Effector CD4-positive, alpha-beta T cell (primary cell): ENCODE measurements around the gene SYNGR3.
"Not testable (repeated sequence)": the region's sequence is repeated elsewhere in the genome, so short reads cannot be mapped to it uniquely, and the experiment has no call there.

ENCODE experiments used
- DNase-seq: peaks from one replicate; pipeline ENCODE4 v3.0.0-alpha.2; 2020

Gene SYNGR3

DNA sequence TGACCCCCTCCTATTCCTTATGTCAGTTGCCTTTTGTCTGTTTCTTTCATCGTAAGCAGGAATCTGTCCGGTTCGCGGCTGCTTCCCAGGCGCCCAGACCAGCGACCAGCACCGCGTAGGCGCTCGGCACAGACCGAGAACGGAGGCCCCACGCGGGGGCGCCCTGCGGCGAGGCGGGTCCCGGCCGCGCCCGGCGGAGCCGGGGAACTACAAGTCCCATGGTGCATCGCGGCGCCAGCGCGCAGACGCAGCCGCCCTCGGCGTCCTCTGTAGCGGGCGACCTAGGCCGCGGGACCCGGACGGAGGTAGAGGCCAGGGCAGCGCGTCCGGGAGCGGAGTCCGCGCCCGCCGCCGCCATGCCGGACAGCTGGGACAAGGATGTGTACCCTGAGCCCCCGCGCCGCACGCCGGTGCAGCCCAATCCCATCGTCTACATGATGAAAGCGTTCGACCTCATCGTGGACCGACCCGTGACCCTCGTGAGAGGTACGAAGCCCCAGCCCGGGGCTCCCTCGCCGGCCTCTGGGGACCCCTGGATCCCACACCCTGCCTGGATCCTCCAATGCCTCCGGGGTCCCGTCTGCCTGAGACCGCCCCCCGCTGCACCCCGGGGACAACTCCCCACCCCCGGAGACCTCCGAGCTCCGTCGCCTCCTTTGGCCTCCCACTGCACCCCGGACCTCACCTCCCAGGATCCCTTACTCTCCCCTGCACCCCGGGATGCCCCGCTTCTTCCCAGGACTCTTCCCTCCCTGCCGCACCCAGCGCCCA, 30.3 kb upstream of the SYNGR3 start, which contains the start of gene NDUFB10:
Gene NDUFB10 (plus strand): TSS at position 270 of the 771 bp plus-strand sequence. CDS start 87 bp downstream, at position 357.
- peak; percentile 88 for DNase-seq

- no peak for DNase-seq
Measured at GRCh38 chr16:1960665-1961630, 28.8 kb upstream of the SYNGR3 start.

DNA sequence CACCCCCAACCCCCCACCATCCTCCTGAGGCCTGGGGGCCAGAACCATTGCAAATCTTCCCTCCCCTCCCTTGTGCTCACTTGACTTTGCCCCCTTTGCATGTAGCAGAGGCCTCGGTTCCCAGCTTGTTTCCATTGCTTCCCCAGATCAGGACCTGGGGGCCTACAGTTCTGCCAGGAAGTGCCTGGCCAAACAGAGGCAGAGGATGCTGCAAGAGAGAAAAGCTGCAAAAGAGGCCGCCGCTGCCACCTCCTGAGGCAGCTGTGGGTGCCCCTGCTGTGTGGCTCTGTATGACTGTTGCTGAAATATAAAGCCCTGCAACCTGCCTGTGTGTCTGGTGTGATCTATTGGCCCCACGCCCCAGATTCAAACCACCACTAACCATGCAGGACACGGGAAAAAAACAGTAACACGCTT, 28.1 kb upstream of the SYNGR3 start:
- no peak for DNase-seq

DNA sequence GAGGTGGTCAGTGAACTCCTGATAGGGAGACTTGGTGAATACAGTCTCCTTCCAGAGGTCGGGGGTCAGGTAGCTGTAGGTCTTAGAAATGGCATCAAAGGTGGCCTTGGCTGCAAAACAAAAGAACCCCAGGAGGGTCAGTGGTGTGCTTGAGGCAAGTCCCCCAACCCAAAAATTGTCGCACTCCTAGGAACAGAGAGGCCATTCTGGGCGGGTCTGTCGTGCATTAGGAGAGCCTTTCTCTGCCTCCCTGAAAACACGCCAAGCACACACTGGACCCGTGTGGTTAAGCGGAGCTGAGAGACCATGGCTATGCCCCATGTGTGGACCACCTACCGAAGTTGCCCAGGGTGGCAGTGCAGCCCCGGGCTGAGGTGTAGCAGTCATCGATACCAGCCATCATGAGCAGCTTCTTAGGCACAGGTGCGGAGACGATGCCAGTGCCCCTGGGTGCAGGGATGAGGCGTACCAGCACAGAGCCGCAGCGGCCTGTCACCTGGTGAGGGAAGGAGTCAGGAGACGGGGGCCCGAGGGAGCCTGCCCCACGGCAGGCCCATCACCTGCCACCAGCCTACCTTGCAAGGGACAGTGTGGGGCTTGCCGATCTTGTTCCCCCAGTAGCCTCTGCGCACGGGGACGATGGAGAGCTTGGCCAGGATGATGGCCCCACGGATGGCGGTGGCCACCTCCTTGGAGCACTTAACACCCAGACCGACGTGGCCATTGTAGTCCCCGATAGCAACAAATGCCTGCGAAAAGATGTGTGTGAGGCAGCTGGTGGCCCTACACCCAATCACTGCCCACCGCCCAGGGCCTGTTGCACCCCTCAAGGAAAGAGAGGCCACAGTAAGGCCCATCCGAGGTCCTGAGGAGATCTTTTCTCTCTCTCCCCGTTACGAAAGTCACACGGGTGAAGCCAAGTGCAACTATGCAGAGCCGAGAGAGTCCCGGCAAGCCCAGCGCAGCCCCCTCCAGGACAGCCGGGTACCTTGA, 27.3 kb upstream of the SYNGR3 start:
- not testable (repeated sequence) for DNase-seq

GRCh38 chr16:1963806-1964505, 25.8 kb upstream of the SYNGR3 start:
- DNase-seq: peak; percentile 34

DNA sequence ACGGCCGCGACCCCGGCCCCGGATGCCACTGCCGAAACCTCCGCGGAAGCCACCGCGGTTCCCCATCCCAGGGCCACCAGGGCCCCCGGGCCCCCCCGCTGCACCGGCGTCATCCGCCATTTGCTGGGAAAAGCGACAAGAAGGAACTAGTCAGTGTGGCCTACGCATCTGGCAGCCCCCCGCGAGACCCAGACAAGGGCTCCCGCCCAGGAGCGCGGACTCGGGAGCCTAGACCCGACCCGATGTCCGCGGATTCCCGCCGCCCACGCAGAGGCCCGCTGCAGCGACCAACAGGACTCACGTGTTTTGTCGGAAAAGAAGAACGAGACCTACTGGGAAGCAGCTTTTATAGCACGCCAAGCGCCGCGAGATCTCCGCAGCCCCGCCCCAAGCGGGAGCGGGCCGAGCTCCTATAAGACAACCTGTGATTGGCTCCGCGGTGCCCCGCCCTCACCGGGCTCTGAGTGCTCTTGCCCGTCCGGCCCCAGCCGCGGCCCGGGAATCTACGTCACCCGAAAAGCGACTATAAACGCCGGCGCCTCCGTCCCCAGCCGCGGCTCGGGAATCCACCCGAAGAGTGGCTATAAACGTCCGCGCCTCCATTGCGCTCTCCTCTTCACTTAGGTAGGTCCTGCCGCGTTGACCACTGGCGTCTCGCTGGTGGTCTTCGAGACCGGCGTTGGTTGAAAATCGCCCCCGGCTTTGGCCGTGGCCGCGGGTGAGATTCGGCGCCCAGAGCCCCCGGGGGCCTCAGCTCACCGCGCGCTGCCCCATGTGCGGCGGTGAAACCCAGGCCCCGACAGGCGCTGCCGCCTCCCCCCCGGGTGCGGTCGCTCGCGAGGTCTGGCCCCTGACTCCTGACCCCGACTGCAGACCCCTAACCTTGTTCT, 25.0 kb upstream of the SYNGR3 start, which contains the start of gene RPS2:
Gene RPS2 (minus strand): TSS at position 321 of the 890 bp plus-strand sequence. CDS start 201 bp downstream, at position 120.
- peak; percentile 100 for DNase-seq

DNA sequence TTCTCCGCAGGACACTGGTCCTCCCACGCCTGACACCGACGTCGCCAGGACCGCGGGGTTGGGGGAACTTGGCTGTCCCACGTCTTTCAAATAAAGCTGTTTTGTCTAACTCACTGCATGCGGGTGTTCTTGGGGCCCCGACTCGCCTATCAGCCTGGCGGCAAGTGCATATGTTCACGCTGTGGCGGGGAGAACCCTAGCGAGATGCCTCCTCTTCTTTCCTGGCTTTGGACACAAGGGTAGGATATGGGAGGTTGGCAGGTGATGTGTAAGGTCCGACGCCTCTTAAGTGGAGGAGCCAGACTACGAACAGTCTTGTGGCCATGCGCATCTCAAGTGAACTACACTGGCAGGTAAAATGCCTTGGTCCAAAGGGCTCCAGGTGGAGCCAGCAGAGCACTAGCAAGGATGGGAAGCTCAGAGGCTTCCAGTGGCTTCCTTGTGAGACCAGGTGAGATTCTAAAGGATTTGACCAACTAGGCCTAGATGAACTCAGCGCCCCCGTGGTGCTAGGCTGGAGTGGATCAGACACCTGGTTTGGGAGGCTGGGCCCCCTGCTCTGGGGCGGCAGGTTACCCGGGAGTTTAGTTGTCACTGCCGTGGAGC, 24.3 kb upstream of the SYNGR3 start:
- no peak for DNase-seq

- DNase-seq: no peak
Measured at GRCh38 chr16:1966460-1966859, 23.3 kb upstream of the SYNGR3 start, which contains the start of gene RNF151. Gene RNF151 (plus strand): TSS chr16:1966856. CDS start chr16:1966882, 26 bp downstream.

GRCh38 chr16:1968146-1968953, 21.4 kb upstream of the SYNGR3 start:
- DNase-seq: no peak

DNA sequence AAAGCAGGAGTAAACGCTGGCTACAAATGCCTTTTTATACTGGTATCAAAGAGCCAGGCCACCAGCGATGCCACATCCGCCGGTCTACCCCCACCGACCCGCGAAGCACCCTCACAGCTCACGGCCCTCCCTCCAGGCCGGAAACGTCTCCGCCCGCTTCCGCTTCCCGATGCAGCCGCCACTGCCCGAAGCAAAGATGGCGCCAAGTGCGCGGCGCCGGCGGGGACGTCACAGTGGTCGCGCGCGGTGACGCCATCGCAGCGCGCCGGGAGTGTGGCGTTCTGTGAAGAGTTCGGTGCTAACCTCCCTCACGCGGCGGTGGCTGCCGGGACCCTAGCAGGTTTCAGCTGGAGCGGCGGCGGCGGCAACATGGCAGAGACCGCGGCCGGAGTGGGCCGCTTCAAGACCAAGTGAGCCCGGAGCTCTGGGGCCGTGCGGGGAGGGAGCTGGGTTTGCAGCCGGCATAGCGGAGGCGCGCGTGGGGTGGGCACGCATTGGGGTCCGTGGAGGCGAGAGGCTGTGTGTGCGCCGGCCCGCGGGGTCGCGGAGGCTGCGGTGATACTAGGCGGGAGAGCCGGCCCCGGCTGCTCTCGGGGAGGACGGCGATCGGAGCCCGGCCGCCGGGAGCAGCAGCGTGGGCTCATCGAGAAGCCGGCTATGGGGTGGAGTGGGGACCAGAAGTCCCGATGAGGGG, 17.8 kb upstream of the SYNGR3 start, which contains the start of gene TBL3:
Gene TBL3 (plus strand): TSS at position 258 of the 694 bp plus-strand sequence. CDS start 112 bp downstream, at position 370.
- DNase-seq: peak; percentile 95

DNA sequence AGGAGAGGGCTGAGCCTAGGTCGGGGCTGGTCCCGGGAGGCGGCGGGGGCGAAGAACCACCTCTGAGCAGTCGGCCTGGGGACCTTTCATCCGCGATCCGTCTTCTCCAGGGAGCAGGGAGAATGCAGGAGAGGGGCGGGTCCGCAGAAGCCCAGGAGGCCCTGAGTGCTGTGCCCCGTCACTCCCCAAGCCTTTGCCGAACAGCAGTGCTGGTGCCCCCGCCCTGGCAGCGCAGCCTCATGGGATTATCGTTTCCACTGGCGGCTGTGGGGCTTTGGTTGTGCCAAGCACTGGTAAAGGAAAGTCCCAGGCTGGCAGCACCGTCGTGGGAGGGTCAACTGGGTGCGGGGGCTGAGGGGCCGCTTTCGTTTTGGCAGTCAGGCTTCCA, 17.3 kb upstream of the SYNGR3 start:
- DNase-seq: no peak

DNA sequence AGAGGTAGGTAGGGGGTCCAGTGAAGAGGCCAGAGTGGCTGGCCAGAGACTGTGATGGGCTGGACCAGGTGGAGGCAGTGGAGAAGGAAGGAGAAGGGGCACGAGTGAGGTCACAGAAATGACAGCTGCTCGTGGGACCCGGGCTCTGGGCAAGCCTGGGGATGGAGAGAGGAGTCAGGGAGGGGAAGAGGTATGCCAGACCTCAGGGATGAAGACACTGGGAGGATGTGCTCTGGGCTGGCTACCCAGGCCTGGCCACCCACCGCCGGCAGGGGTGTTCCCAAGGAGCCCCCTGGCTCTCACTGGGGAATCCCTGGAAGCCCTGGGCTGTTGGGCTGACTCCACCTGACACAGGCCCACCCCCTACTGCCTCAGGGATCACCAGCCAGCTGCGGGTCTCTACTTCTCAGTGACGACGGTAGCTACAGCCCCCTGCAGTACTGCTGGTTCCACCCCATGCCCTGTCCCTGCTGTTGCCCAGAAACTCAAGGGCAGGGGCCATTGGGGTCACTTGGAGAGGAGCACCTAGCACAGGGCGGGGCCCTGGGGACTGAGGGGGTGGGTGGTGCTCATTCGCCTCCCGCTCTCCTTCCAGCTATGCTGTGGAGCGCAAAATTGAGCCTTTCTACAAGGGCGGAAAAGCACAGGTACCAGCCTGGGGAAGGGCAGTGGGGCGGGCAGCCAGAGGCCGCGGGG, 16.2 kb upstream of the SYNGR3 start:
- DNase-seq: no peak

GRCh38 chr16:1974157-1975070, 15.4 kb upstream of the SYNGR3 start:
- no peak for DNase-seq

DNA sequence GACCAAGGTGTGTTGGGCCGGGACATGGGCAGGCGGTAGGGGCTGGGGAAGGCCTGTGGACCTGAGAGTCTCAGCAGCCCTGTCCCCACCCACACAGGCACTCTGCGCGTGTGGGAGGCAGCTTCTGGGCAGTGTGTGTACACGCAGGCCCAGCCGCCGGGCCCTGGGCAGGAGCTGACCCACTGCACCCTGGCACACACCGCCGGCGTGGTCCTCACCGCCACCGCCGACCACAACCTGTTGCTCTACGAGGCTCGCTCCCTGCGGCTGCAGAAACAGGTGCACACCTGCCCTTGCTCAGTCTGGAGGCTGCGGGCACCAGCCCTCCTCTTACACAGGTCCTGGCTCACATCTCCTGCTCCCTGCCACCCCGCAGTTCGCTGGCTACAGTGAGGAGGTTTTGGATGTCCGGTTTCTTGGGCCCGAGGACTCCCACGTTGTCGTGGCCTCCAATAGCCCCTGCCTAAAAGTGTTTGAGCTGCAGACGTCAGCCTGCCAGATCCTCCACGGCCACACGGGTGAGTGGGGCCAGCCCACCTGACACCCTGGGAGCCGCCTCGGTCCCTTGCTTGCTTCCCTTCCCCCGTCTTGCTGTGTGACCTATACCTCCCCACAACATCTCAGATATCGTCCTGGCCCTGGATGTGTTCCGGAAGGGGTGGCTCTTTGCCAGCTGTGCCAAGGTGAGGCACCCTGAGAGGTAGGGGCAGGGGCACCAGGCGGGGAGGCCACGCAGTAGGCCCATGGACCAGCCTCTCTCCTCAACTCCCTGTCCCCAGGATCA, 14.1 kb upstream of the SYNGR3 start:
- no peak for DNase-seq

DNA sequence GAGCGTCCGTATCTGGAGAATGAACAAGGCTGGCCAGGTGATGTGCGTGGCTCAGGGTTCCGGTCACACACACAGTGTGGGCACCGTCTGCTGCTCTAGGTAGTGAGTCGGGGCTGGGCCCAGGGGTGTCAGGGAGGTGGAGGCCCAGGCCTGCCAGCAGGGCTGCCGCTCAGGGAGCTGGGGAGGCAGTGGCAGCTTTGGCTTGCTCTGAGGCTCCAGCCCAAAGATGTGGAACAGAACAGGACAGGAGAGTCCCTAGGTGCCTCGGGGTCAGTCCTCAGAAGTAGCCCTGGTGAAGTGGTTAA, 13.6 kb upstream of the SYNGR3 start:
- no peak for DNase-seq
